Karpas-422 (cell line): ENCODE measurements around the gene CT83. TPM values are rescaled to one million over a fixed set of nuclear protein-coding genes. Genes with fewer than 3 reads are reported as not detected.

Experiments used
- DNase-seq: peaks from one replicate; pipeline ENCODE4 v3.0.0-alpha.2; 2015
- H2AFZ ChIP-seq: fragments of 200-600 bp; sonication (generic); 2 replicates; pipeline ENCODE4 v1.6.1; 2014; ENCODE audit warnings: antibody characterized with exemption, low read length, mixed read lengths
- H3K27ac ChIP-seq: fragments of 200-600 bp; sonication (generic); 2 replicates; pipeline ENCODE4 v1.5.1; 2014; ENCODE audit warnings: mild to moderate bottlenecking, low read length, moderate library complexity
- H3K27me3 ChIP-seq: fragments of 200-600 bp; sonication (generic); 2 replicates; pipeline ENCODE4 v1.6.1; 2014; ENCODE audit warnings: low read length, mixed read lengths
- H3K36me3 ChIP-seq: fragments of 200-600 bp; sonication (generic); 2 replicates; pipeline ENCODE4 v1.6.1; 2014; ENCODE audit warnings: low read length, mixed read lengths; ENCODE audit not compliant: insufficient read depth
- H3K4me1 ChIP-seq: fragments of 200-600 bp; sonication (generic); 2 replicates; pipeline ENCODE4 v1.6.1; 2014; ENCODE audit warnings: mild to moderate bottlenecking, low read length, mixed read lengths
- H3K4me2 ChIP-seq: fragments of 200-600 bp; sonication (generic); 2 replicates; pipeline ENCODE4 v1.6.1; 2014; ENCODE audit warnings: low read length, low read depth, mild to moderate bottlenecking; ENCODE audit not compliant: poor library complexity, severe bottlenecking
- H3K4me3 ChIP-seq: fragments of 200-600 bp; sonication (generic); 2 replicates; pipeline ENCODE4 v1.5.1; 2014; ENCODE audit warnings: mild to moderate bottlenecking, antibody characterized with exemption, low read length, mixed read lengths
- H3K79me2 ChIP-seq: fragments of 200-600 bp; sonication (generic); 2 replicates; pipeline ENCODE4 v1.6.1; 2014; ENCODE audit warnings: mild to moderate bottlenecking, low read length, mixed read lengths
- H3K9ac ChIP-seq: fragments of 200-600 bp; sonication (generic); 2 replicates; pipeline ENCODE4 v1.6.0; 2014; ENCODE audit warnings: low read length
- H3K9me2 ChIP-seq: fragments of 200-600 bp; sonication (generic), shearing (Covaris generic); replicated peaks from 2 replicates; pipeline ENCODE4 v1.6.0; 2014; ENCODE audit warnings: mild to moderate bottlenecking, low read length, moderate library complexity; ENCODE audit not compliant: insufficient read depth
- H3K9me3 ChIP-seq: fragments of 300-700, 200-600 bp; sonication (generic); 2 replicates; pipeline ENCODE4 v1.6.1; 2014; ENCODE audit warnings: low read length, mixed read lengths
- H4K20me1 ChIP-seq: fragments of 200-600 bp; sonication (generic); 2 replicates; pipeline ENCODE4 v1.6.1; 2014; ENCODE audit warnings: mild to moderate bottlenecking, antibody characterized with exemption, low read length, low read depth; ENCODE audit not compliant: insufficient read depth
- total RNA-seq: library from RNA; depleted of rRNA; stranded (reverse); fragments of >200 nt; shearing (Covaris generic); gene quantifications from 2 replicates; pipeline ENCODE4 v1.2.3, GENCODE V29; 2014; ENCODE audit warnings: low replicate concordance; rRNA removed

The CT83 gene
- not detected in 2 replicates for total RNA-seq

GRCh38 chrX:116462822-116463221 is at the start of gene CT83:
CT83 (minus strand) TSS chrX:116462976; CDS start chrX:116462856, 120 bp downstream.
- Histone ChIP-seq H3K4me3 (no peak within 1 kb of the TSS), H3K4me2 (no peak within 1 kb of the TSS), H2AFZ (no peak within 1 kb of the TSS), H3K9me2 (no peaks in the 10 kb centered on the region), H4K20me1 (no peaks in the 10 kb centered on the region), H3K9ac (no peak within 1 kb of the TSS), H3K4me1 (no peaks in the 10 kb centered on the region), H3K9me3 (no peaks in the 10 kb centered on the region), H3K27ac (no peak within 1 kb of the TSS), H3K79me2 (no peaks in the 10 kb centered on the region), H3K36me3 (no peaks in the 10 kb centered on the region), H3K27me3 (no peaks in the 10 kb centered on the region)
- DNase-seq = no peak

GRCh38 chrX:116499780-116500179 is 37.0 kb upstream of the CT83 start:
- Histone ChIP-seq H3K4me1 (no peaks in the 10 kb centered on the region), H3K9ac (no peak overlapping the region), H3K9me3 (no peaks in the 10 kb centered on the region), H3K79me2 (no peaks in the 10 kb centered on the region), H3K27me3 (no peaks in the 10 kb centered on the region), H3K36me3 (no peaks in the 10 kb centered on the region), H3K4me3 (no peak overlapping the region), H2AFZ (no peak overlapping the region), H3K4me2 (no peak overlapping the region), H3K27ac (no peak overlapping the region), H4K20me1 (no peaks in the 10 kb centered on the region), H3K9me2 (no peaks in the 10 kb centered on the region)
- no peak for DNase-seq

- Histone ChIP-seq H3K4me3 (no peak overlapping the region), H3K27me3 (no peaks in the 10 kb centered on the region), H3K4me2 (no peak overlapping the region), H3K9ac (no peak overlapping the region), H3K9me2 (no peaks in the 10 kb centered on the region), H3K4me1 (no peaks in the 10 kb centered on the region), H3K9me3 (no peaks in the 10 kb centered on the region), H4K20me1 (no peaks in the 10 kb centered on the region), H3K27ac (no peak overlapping the region), H3K79me2 (no peaks in the 10 kb centered on the region), H3K36me3 (no peaks in the 10 kb centered on the region), H2AFZ (no peak overlapping the region)
- no peak for DNase-seq
These were observed 30.5 kb upstream of the CT83 start for GRCh38 chrX:116493271-116493670.

GRCh38 chrX:116490104-116490503 is 27.3 kb upstream of the CT83 start:
- DNase-seq = peak; percentile 50
- no peak overlapping the region for H3K9ac ChIP-seq
- no peaks in the 10 kb centered on the region for H4K20me1 ChIP-seq
- H3K27ac ChIP-seq = no peak overlapping the region
- H3K4me1 ChIP-seq = no peaks in the 10 kb centered on the region
- no peaks in the 10 kb centered on the region for H3K79me2 ChIP-seq
- no peak overlapping the region for H2AFZ ChIP-seq
- H3K27me3 ChIP-seq = no peaks in the 10 kb centered on the region
- H3K4me2 ChIP-seq = no peak overlapping the region
- no peaks in the 10 kb centered on the region for H3K9me2 ChIP-seq
- no peaks in the 10 kb centered on the region for H3K36me3 ChIP-seq
- no peaks in the 10 kb centered on the region for H3K9me3 ChIP-seq
- no peak overlapping the region for H3K4me3 ChIP-seq

GRCh38 chrX:116480059-116480458 is 17.3 kb upstream of the CT83 start:
- Histone ChIP-seq H3K27ac (no peak overlapping the region), H3K79me2 (no peaks in the 10 kb centered on the region), H3K4me2 (no peak overlapping the region), H3K9me3 (no peaks in the 10 kb centered on the region), H3K9me2 (no peaks in the 10 kb centered on the region), H2AFZ (no peak overlapping the region), H3K9ac (no peak overlapping the region), H4K20me1 (no peaks in the 10 kb centered on the region), H3K27me3 (no peaks in the 10 kb centered on the region), H3K4me3 (no peak overlapping the region), H3K4me1 (no peaks in the 10 kb centered on the region), H3K36me3 (no peaks in the 10 kb centered on the region)
- no peak for DNase-seq

- Histone ChIP-seq H3K27me3 (no peaks in the 10 kb centered on the region), H3K4me1 (no peaks in the 10 kb centered on the region), H2AFZ (no peak overlapping the region), H3K9ac (no peak overlapping the region), H4K20me1 (no peaks in the 10 kb centered on the region), H3K4me3 (no peak overlapping the region), H3K9me2 (no peaks in the 10 kb centered on the region), H3K4me2 (no peak overlapping the region), H3K79me2 (no peaks in the 10 kb centered on the region), H3K36me3 (no peaks in the 10 kb centered on the region), H3K27ac (no peak overlapping the region), H3K9me3 (no peaks in the 10 kb centered on the region)
- DNase-seq = no peak
These were observed 13.6 kb downstream of the CT83 start for GRCh38 chrX:116449156-116449555.

- Histone ChIP-seq H3K4me3 (no peak within 1 kb of the TSS), H3K4me2 (no peak within 1 kb of the TSS), H3K79me2 (no peaks in the 10 kb centered on the region), H3K9ac (no peak within 1 kb of the TSS), H3K9me2 (no peaks in the 10 kb centered on the region), H2AFZ (no peak within 1 kb of the TSS), H3K9me3 (no peaks in the 10 kb centered on the region), H4K20me1 (no peaks in the 10 kb centered on the region), H3K4me1 (no peaks in the 10 kb centered on the region), H3K36me3 (no peaks in the 10 kb centered on the region), H3K27ac (no peak within 1 kb of the TSS), H3K27me3 (no peaks in the 10 kb centered on the region)
- DNase-seq = no peak
These were observed 26.4 kb downstream of the CT83 start, which contains the start of gene SLC6A14 for GRCh38 chrX:116436358-116436816. SLC6A14 (plus strand) TSS chrX:116436606; CDS start chrX:116436710, 104 bp downstream.

- H3K9me2 ChIP-seq = no peaks in the 10 kb centered on the region
- no peak overlapping the region for H3K4me3 ChIP-seq
- no peak overlapping the region for H2AFZ ChIP-seq
- H3K9me3 ChIP-seq = no peaks in the 10 kb centered on the region
- no peaks in the 10 kb centered on the region for H3K79me2 ChIP-seq
- no peaks in the 10 kb centered on the region for H3K36me3 ChIP-seq
- H3K4me2 ChIP-seq = no peak overlapping the region
- DNase-seq = no peak
- H4K20me1 ChIP-seq = no peaks in the 10 kb centered on the region
- H3K27me3 ChIP-seq = no peaks in the 10 kb centered on the region
- no peak overlapping the region for H3K27ac ChIP-seq
- no peaks in the 10 kb centered on the region for H3K4me1 ChIP-seq
- no peak overlapping the region for H3K9ac ChIP-seq
These were observed 27.2 kb downstream of the CT83 start for GRCh38 chrX:116435597-116435996.

- Histone ChIP-seq H3K9ac (no peak overlapping the region), H3K4me1 (no peaks in the 10 kb centered on the region), H3K36me3 (no peaks in the 10 kb centered on the region), H4K20me1 (no peaks in the 10 kb centered on the region), H3K79me2 (no peaks in the 10 kb centered on the region), H3K27ac (no peak overlapping the region), H3K4me3 (no peak overlapping the region), H3K4me2 (no peak overlapping the region), H3K9me3 (no peaks in the 10 kb centered on the region), H3K27me3 (no peaks in the 10 kb centered on the region), H2AFZ (no peak overlapping the region), H3K9me2 (no peaks in the 10 kb centered on the region)
- no peak for DNase-seq
These were observed 34.8 kb downstream of the CT83 start for GRCh38 chrX:116427978-116428377.
